ENCODE measurements around the gene WDR41.

- TF ChIP-seq, protein P1, sequence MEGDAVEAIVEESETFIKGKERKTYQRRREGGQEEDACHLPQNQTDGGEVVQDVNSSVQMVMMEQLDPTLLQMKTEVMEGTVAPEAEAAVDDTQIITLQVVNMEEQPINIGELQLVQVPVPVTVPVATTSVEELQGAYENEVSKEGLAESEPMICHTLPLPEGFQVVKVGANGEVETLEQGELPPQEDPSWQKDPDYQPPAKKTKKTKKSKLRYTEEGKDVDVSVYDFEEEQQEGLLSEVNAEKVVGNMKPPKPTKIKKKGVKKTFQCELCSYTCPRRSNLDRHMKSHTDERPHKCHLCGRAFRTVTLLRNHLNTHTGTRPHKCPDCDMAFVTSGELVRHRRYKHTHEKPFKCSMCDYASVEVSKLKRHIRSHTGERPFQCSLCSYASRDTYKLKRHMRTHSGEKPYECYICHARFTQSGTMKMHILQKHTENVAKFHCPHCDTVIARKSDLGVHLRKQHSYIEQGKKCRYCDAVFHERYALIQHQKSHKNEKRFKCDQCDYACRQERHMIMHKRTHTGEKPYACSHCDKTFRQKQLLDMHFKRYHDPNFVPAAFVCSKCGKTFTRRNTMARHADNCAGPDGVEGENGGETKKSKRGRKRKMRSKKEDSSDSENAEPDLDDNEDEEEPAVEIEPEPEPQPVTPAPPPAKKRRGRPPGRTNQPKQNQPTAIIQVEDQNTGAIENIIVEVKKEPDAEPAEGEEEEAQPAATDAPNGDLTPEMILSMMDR (conservative IDR thresholded peaks at IDR 0.05; ENCODE audit: low read depth, low read length), result no peak
- TF ChIP-seq FOS (IDR thresholded peaks at IDR 0.05; ENCODE audit: low read depth, low read length) (no peak), SMC3 (IDR thresholded peaks at IDR 0.05; ENCODE audit: low read depth, low read length) (no peak), NFE2L2 (IDR thresholded peaks at IDR 0.05; ENCODE audit: low read depth, low read length) (no peak), POLR2A (IDR thresholded peaks at IDR 0.05; ENCODE audit: low read depth, low read length) (no peak), CEBPB (IDR thresholded peaks at IDR 0.05; ENCODE audit: low read depth, low read length) (no peak), MXI1 (IDR thresholded peaks at IDR 0.05; ENCODE audit: borderline replicate concordance, low read depth, low read length) (no peak), RCOR1 (IDR thresholded peaks at IDR 0.05; ENCODE audit: insufficient replicate concordance, low read length) (no peak), BHLHE40 (IDR thresholded peaks at IDR 0.05; ENCODE audit: low read depth, low read length) (no peak), RFX5 (IDR thresholded peaks at IDR 0.05; ENCODE audit: low read depth, low read length) (no peak), RAD21 (IDR thresholded peaks at IDR 0.05; ENCODE audit: low read length) (no peak)
Measured at GRCh38 chr5:77413049-77413448, 79.1 kb downstream of the WDR41 start.

All from IMR-90 (cell line).